SK-MEL-5 (cell line): Measurements from ENCODE around the gene TCP11L1. TPM values are rescaled to one million over a fixed set of nuclear protein-coding genes. Genes with fewer than 3 reads are reported as not detected.
"Not testable (repeated sequence)": the region's sequence is repeated elsewhere in the genome, so short reads cannot be mapped to it uniquely, and the experiment has no call there.

Source experiments
- DNase-seq: peaks from one replicate; pipeline ENCODE4 v3.0.0-alpha.2; 2016; ENCODE audit warnings: low read depth, low spot score
- in situ Hi-C: cut with HindIII; loops from 2 replicates; pipeline ENCODE4 v1.10.0; 2016; ENCODE audit warnings: low sequenced_read_pairs, high pct_unique_total_duplicates, low pct_unique_long_range_greater_than_20kb
- total RNA-seq: library from RNA; depleted of rRNA; stranded (reverse); fragments of >200 nt; shearing (Covaris generic); gene quantifications from 2 replicates; pipeline ENCODE4 v1.2.3, GENCODE V29; 2014

Gene TCP11L1
- total RNA-seq, 1 experiment from 2014 or later: 11.9 TPM

DNA sequence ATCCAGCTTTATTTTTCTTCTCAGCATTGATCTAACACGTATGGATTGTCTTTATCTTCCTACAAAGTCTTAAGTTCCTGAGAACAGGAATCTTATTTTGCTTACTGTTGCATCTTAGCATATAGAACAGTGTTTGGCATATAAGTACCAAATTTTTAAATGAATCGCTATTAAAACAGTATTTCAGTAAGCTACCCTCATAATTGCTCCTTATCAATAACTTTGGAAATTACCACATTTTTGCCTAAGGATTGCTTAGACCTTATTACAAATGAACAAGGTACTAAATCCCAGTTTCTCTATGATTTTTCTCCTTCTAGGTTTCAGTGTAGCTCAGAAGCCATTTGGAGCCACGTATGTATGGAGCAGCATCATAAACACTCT, 14.0 kb upstream of the TCP11L1 start:
- in situ Hi-C loops: no loop called here
- no peak for DNase-seq

DNA sequence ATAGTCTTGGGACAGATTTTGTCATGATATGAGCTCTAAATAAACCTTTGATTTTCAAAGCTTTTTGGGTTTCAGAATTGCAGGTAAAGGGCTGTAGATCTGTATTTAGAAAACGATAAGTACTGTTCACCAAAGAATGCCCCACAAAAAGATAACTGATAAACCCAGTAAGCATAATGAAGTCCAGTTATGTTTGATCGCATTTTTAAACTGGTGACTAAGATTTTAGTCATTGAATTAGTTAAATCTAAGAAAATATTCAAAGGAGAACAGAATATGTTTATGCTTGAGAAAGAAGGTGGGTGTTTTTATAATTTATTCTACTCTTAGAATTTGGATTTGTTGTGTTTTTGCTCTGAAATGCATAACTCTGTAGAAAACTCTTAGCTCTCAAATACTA, 12.1 kb upstream of the TCP11L1 start:
- no peak for DNase-seq
- in situ Hi-C loops: no loop called here

DNA sequence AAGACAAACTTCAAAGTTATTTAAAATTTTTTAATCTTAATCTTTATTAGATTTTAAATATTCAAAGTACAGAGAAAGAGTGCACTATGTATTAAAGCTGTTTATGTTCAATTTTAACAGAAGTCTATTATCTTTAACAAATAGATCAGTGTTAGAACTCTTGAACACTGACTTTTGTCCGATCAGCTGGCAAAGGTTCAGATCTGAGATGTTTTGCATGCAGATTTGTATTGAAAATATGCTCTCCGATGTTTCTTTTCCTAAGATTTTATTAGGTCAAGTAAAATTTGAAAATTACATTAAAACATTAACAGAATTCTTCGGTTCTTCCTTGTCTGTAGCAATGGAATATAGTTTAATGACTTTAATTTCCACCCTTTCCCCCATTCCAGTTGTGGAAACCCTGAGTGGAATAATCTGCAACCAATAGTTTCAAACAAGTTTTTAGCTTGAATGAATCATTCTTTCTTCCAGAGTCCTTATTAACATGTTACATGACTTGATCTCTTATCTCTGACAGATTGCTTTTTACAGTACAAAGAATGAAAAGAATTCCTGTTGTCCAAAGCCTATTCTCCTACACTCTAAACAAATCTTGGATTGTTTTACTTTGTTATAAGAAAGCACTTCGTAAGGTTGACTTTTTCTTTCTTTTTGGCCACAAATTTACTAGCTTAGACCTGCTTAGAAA, 11.4 kb upstream of the TCP11L1 start:
- DNase-seq: peak; percentile 33
- in situ Hi-C loops: no loop called here

DNA sequence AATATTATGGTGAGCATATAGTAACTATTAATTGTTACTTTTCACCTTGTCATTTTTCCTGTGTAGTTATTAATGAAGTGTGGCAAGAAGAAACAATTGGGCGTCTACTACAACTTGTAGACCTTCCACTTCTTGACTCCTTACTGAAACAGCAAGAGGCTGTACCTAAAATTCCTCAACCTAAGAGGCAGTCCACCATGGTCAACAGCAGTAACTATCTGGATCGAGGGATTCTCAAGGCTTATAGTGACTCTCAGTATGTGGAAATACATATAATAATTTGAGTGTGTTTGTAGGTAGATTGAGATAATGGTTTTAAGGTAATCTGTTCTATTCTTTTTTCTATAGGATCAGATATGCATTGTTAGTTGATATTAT, 10.8 kb upstream of the TCP11L1 start:
- in situ Hi-C loops: no loop called here
- no peak for DNase-seq

DNA sequence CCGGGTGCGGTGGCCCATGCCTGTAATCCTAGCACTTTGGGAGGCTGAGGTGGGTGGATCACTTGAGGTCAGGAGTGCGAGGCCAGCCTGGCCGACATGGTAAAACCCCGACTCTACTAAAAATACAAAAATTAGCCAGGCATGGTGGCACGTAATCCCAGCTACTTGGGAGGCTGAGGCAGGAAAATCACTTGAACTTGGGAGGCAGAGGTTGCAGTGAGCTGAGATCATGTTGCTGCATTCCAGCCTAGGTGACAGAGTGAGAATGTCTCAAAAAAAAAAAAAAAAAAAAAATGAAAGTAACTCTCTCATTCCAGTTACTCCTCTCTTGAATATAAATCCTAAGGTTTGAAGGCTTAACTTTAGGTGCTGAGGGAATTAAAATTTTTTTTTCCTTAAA, 10.2 kb upstream of the TCP11L1 start:
- in situ Hi-C loops, DNase-seq: not testable (repeated sequence)

DNA sequence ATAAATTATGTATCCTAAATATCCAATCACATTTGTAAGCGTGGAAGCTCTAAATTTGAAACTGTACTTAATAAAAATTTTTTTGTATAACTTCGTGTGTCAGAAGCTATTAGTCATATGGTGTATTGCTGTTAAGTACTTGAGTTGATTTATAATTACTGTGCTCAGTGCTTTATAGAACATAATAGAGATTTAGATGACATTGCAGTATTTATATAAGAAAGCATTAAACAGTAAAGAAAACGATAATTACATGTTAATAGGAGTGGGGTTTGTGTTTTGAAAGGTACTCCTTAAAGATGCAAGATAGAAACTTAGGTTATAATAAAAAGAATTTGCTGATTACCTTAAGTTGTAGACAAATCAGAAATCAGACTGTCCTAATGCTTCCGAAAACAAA, 5.9 kb upstream of the TCP11L1 start:
- DNase-seq: no peak
- in situ Hi-C loops: no loop called here

- in situ Hi-C loops: no loop called here
- no peak for DNase-seq
These were observed 4.4 kb upstream of the TCP11L1 start for GRCh38 chr11:33035011-33035410.

- no peak for DNase-seq
- in situ Hi-C loops: no loop called here
These were observed 875 bp downstream of the TCP11L1 start for GRCh38 chr11:33040033-33040861.

- no peak for DNase-seq
- in situ Hi-C loops: no loop called here
These were observed 1.6 kb downstream of the TCP11L1 start for GRCh38 chr11:33040862-33041453.

DNA sequence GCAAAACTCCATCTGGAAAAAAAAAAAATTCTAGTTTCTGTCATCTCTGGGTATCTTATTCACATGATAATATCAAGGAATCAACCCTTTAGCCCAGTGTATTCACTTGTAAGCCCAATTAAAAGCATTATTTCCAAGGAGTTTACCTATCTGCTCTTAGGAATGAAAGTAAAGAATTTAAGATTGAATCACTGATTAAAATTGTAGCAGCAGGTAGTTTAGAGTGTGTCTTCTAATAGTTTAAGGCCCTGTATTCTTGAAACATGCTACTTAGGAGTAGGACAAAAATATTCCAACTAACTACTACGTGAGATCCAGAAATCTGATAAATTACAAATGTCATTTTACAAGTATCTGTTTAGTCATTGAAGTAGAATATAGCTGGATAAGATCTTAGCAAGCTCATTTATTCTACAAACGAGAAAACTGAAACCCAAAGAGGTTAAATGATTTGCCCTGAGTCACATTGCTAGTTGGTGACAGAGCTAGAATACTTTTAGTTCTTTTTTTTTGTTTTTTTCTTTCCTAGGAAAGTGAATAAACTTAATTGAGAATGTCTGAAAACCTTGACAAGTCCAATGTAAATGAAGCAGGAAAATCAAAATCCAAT, 4.0 kb downstream of the TCP11L1 start:
- no peak for DNase-seq
- in situ Hi-C loops: no loop called here

GRCh38 chr11:33044285-33044756, 4.9 kb downstream of the TCP11L1 start:
- no peak for DNase-seq
- in situ Hi-C loops: no loop called here

DNA sequence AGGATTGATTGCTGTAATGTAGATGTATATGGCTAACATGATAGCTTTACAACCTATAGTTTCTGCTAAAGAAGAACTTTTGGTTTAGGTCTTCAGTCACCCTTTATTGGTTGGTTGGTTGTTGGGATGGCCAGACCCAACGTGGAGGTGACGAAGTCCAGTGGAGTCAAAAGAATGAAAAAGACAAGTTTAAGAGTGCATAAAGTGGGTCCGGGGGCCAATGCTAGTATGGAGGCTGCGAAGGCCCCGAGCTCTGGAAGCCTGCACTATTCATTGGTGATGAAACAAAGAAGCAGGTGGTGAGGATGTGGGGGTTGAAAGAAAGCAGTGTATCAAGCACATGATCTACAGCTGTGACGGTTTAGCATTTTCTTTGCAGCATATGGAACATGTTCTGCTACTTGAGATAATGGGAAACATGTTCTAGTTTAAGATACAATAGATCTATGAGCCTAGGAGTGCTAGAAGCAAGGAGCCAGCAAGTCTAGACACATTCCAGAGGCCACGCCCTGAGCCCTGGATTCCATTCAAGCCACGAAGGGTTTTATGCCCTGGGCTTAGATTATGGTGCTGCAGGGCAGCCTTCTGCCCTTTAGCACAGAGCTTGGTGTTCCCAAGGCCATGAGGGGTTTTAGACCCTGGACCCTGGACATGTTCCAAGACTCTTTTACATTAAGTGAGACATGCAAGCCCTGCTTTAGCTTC, 6.3 kb downstream of the TCP11L1 start:
- in situ Hi-C loops: no loop called here
- DNase-seq: no peak

- in situ Hi-C loops, DNase-seq: not testable (repeated sequence)
These were observed 9.3 kb downstream of the TCP11L1 start for GRCh38 chr11:33048701-33049100.

GRCh38 chr11:33049565-33050408, 10.4 kb downstream of the TCP11L1 start:
- in situ Hi-C loops, DNase-seq: not testable (repeated sequence)

GRCh38 chr11:33052231-33052630, 12.9 kb downstream of the TCP11L1 start:
- DNase-seq: no peak
- in situ Hi-C loops: no loop called here

DNA sequence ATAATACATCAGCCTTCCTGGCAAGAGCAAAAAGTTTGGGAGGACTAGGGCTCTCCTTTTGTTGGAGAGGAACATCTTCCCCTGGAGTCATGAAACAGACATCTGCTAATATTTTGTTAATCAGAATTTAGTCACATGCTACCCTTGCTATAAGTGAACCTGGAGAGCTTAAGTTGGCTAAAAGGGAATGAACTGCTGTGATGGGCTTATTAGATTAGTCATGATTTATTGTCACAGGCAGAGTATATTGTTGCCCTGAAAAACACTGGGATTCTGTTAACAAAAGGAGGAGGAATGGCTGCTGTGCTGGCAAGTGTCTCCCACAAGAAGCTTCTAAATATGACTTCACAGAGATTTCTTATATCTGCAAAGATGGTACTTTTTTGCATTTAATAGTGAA, 16.0 kb downstream of the TCP11L1 start:
- no peak for DNase-seq
- in situ Hi-C loops: no loop called here

GRCh38 chr11:33057284-33057683, 17.9 kb downstream of the TCP11L1 start:
- no peak for DNase-seq
- in situ Hi-C loops: no loop called here
